Colonic mucosa (tissue), 4 donors: ENCODE results near the gene ASL. TPM values are rescaled to one million over a fixed set of nuclear protein-coding genes. Genes with fewer than 3 reads are reported as not detected.

Source experiments
- DNase-seq: peaks from one replicate; pipeline ENCODE4 v3.0.0-alpha.2; 2020
- H3K27ac ChIP-seq: fragments of 200-600 bp; one replicate; pipeline ENCODE4 v1.8.0; 2021
- H3K27me3 ChIP-seq: fragments of 200-600 bp; one replicate; pipeline ENCODE4 v1.8.0; 2021
- H3K36me3 ChIP-seq: fragments of 200-600 bp; one replicate; pipeline ENCODE4 v1.8.0; 2021
- H3K4me1 ChIP-seq: fragments of 200-600 bp; one replicate; pipeline ENCODE4 v1.8.0; 2021; ENCODE audit warnings: mild to moderate bottlenecking
- H3K4me3 ChIP-seq: fragments of 200-600 bp; one replicate; pipeline ENCODE4 v1.8.0; 2021
- H3K9ac ChIP-seq, 2 donors: one replicate each; pipeline ENCODE4 v1.7.0; 2013; ENCODE audit warnings: control low read depth in 2 of 2, low read depth in 2 of 2, low read length in 2 of 2
- H3K9me3 ChIP-seq: fragments of 200-600 bp; one replicate; pipeline ENCODE4 v1.8.0; 2021
- intact Hi-C: fragments of 100-400 bp; cut with DNase I; formaldehyde crosslinking; loops from one replicate; pipeline ENCODE4 v1.14.1; 2022
- total RNA-seq, 2 donors: library from RNA; stranded (reverse); fragmentation: NEBNext Ultra II Directional in 1 of 2; extraction: Animal tissue kit (Norgen Biotek cat#: 25700) in 1 of 2; gene quantifications; one replicate each; pipeline ENCODE4 v1.2.1, GENCODE V29; 2021
- TF ChIP-seq, protein P1 (sequence below): fragments of 200-600 bp; IDR thresholded peaks from one replicate; pipeline ENCODE4 v1.8.0; 2022; ENCODE audit warnings: antibody characterized with exemption, mild to moderate bottlenecking
- donor health status: healthy.
- donor health status: DM: no; HTN: no; CAD: no.
- donor health status: DM: no; HTN: no; CAD: no.

ASL gene
- total RNA-seq, 2 donors from 2014 or later = 134 to 144 TPM

DNA sequence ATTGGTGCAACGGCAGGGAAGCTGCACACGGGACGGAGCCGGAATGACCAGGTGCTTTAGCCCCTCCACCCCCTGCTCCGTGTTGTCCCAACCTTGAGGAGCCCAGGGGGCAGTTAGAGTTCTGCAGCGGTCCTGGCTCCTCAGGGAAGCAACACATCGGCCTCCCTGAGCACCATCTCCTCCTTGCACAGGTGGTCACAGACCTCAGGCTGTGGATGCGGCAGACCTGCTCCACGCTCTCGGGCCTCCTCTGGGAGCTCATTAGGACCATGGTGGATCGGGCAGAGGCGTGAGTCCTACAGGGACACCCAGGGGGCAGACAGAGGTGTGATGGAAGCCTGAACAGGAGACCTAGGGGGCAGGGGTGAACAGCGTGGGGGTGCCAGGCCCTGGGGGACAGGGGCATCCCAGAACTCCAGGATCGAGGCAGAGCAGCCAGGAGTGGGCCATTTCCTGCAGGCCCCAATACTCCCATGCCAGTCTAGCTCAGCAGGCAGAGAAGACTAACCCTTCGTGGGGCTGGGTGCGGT is 7.3 kb downstream of the ASL start:
- no peak overlapping the region for H3K9ac ChIP-seq

DNA sequence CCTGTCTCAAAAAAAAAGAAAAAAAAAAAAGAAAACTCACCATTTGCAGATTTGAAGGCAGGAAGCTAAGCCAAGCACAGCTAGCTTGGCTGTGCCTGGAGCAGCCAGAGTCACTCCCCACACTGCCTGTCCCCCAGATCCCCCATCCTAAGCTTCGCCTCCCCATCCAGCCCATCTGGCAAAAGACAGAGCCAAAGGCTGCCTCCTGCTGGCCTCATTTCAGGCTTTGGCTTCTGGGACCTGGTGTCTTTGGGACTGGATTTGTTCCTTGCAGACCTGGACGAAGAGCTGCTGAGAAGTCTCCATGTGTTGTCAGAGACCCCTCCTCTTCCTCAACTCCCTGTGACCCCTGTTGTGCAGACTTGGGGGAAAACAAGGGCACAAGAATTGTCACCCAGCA is 8.1 kb downstream of the ASL start:
- TF ChIP-seq, protein P1, sequence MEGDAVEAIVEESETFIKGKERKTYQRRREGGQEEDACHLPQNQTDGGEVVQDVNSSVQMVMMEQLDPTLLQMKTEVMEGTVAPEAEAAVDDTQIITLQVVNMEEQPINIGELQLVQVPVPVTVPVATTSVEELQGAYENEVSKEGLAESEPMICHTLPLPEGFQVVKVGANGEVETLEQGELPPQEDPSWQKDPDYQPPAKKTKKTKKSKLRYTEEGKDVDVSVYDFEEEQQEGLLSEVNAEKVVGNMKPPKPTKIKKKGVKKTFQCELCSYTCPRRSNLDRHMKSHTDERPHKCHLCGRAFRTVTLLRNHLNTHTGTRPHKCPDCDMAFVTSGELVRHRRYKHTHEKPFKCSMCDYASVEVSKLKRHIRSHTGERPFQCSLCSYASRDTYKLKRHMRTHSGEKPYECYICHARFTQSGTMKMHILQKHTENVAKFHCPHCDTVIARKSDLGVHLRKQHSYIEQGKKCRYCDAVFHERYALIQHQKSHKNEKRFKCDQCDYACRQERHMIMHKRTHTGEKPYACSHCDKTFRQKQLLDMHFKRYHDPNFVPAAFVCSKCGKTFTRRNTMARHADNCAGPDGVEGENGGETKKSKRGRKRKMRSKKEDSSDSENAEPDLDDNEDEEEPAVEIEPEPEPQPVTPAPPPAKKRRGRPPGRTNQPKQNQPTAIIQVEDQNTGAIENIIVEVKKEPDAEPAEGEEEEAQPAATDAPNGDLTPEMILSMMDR = no peak
- no peaks in the 10 kb centered on the region for H3K9me3 ChIP-seq
- H3K9ac ChIP-seq = no peak overlapping the region
- H3K27me3 ChIP-seq = no peaks in the 10 kb centered on the region
- no peak for DNase-seq
- no peaks in the 10 kb centered on the region for H3K4me1 ChIP-seq
- H3K36me3 ChIP-seq = no peaks in the 10 kb centered on the region
- intact Hi-C loops = no loop called here
- no peak overlapping the region for H3K4me3 ChIP-seq
- H3K27ac ChIP-seq = no peak overlapping the region

More for the DNA sequence above, 7.3 kb downstream of the ASL start:
- no peak for DNase-seq
- TF ChIP-seq, protein P1 = no peak
- H3K36me3 ChIP-seq = no peaks in the 10 kb centered on the region
- no peak overlapping the region for H3K4me3 ChIP-seq
- no peak overlapping the region for H3K27ac ChIP-seq
- H3K27me3 ChIP-seq = no peaks in the 10 kb centered on the region
- intact Hi-C loops = no loop called here
- H3K9me3 ChIP-seq = no peaks in the 10 kb centered on the region
- H3K4me1 ChIP-seq = no peaks in the 10 kb centered on the region

DNA sequence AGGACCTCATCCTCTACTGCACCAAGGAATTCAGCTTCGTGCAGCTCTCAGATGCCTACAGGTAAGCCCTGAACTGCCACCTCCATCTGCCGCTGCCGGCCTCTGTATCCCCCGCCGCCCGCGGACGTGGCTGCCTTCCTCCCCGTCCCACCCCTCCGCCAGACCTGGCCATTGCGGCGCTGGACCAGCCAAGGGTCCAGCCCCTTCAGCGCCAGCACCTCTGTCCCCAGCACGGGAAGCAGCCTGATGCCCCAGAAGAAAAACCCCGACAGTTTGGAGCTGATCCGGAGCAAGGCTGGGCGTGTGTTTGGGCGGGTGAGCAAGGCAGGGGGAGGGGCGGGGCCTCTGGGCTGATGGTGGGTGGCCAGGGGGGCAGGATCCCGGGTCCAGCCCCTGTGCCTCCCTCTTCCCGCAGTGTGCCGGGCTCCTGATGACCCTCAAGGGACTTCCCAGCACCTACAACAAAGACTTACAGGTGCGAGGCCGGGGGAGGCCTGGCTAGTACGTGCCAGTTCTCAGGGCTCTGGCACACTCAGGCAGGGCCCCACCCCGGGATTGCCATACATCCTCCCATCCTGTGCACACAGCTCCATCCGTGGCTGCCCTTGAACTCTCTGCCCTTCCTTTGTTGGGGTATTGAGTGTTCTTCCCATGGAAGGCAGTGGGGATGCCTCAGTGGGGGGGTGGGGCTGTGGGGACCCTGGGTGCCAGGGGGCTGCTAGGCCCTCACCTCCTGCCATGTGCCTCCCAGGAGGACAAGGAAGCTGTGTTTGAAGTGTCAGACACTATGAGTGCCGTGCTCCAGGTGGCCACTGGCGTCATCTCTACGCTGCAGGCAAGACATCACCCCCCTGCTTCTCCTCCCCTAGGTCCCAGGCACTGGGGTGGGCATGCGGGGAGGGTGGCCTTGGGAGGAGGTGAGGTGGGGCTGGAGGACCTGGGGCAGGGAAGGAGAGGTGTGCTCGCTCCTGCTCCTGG is 13.5 kb downstream of the ASL start:
- Histone ChIP-seq H3K4me1 (no peaks in the 10 kb centered on the region), H3K4me3 (no peak overlapping the region), H3K9me3 (no peaks in the 10 kb centered on the region), H3K27ac (no peak overlapping the region), H3K9ac (no peak overlapping the region), H3K36me3 (no peaks in the 10 kb centered on the region), H3K27me3 (no peaks in the 10 kb centered on the region)
- intact Hi-C loops = no loop called here
- TF ChIP-seq, protein P1 = no peak
- DNase-seq = no peak

DNA sequence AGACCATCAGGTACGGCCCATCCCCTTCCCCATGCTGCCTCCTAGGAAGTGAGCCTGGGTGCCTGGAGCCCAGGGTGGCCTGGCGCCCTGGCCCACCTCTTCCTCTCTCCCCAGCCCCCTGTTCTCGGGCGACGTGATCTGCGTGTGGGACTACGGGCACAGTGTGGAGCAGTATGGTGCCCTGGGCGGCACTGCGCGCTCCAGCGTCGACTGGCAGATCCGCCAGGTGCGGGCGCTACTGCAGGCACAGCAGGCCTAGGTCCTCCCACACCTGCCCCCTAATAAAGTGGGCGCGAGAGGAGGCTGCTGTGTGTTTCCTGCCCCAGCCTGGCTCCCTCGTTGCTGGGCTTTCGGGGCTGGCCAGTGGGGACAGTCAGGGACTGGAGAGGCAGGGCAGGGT is 17.0 kb downstream of the ASL start:
- H3K27me3 ChIP-seq = no peaks in the 10 kb centered on the region
- intact Hi-C loops = no loop called here
- no peak for DNase-seq
- H3K27ac ChIP-seq = no peak overlapping the region
- no peaks in the 10 kb centered on the region for H3K36me3 ChIP-seq
- H3K4me1 ChIP-seq = no peaks in the 10 kb centered on the region
- no peaks in the 10 kb centered on the region for H3K9me3 ChIP-seq
- no peak overlapping the region for H3K4me3 ChIP-seq
- H3K9ac ChIP-seq = no peak overlapping the region
- TF ChIP-seq, protein P1 = no peak

DNA sequence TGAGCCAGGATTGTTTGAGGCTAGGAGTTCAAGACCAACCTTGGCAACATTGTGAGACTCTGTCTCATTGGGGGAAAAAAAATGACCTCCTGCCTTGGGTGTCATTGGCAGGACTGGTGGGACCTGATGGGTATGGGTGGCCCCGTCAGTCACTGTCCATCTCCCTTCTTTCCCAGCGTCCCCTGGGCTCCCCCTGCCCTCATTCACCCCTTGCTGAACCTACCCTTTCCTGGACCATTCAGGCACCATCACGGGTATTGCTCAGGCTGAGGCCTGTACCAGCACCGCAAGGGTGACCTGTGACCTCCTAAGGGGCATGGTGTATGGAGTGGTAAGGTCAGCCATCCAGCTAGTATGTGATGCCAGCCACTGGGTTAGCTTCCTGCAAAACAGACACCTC is 19.4 kb downstream of the ASL start:
- Histone ChIP-seq H3K4me3 (no peak overlapping the region), H3K9ac (no peak overlapping the region), H3K4me1 (no peaks in the 10 kb centered on the region), H3K27me3 (no peaks in the 10 kb centered on the region), H3K9me3 (no peaks in the 10 kb centered on the region), H3K36me3 (no peaks in the 10 kb centered on the region), H3K27ac (no peak overlapping the region)
- DNase-seq = no peak
- intact Hi-C loops = no loop called here
- TF ChIP-seq, protein P1 = no peak
